Stomach (tissue), 9 donors: ENCODE measurements around the gene MBNL2. TPM values are rescaled to one million over a fixed set of nuclear protein-coding genes. Genes with fewer than 3 reads are reported as not detected.

Experiments
- DNase-seq, 2 donors: peaks; one replicate each; pipeline versions ENCODE4 v3.0.0 to v3.0.0-alpha.2; 2013 to 2019
- H3K27ac ChIP-seq, 5 donors: fragments of 200-600 bp in 4 of 5; sonication (generic) in 4 of 5; one replicate each; pipeline ENCODE4 v1.5.1; 2013 to 2019; ENCODE audit warnings: mild to moderate bottlenecking in 1 of 5, moderate library complexity in 1 of 5
- H3K27me3 ChIP-seq, 3 donors: fragments of 200-600 bp; sonication (generic); one replicate each; pipeline ENCODE4 v1.5.1; 2017 to 2019; ENCODE audit warnings: mixed run types in 1 of 3
- H3K36me3 ChIP-seq, 4 donors: fragments of 200-600 bp; sonication (generic); 1 replicate in 3 of 4; 2 replicates in 1 of 4; pipeline ENCODE4 v1.5.1; 2016 to 2019
- H3K4me1 ChIP-seq, 4 donors: fragments of 200-600 bp; sonication (generic); one replicate each; pipeline ENCODE4 v1.5.1; 2016 to 2019
- H3K4me3 ChIP-seq, 4 donors: fragments of 200-600 bp; sonication (generic) in 3 of 4; one replicate each; pipeline ENCODE4 v1.5.1; 2016 to 2019; ENCODE audit warnings: mild to moderate bottlenecking in 1 of 4
- H3K9me3 ChIP-seq, 4 donors: fragments of 200-600 bp; sonication (generic); one replicate each; pipeline ENCODE4 v1.5.1; 2016 to 2019
- EP300 ChIP-seq: sonication (generic); formaldehyde crosslinking; IDR thresholded peaks from one replicate; pipeline ENCODE4 v1.6.1; 2017; ENCODE audit warnings: antibody characterized with exemption
- POLR2A ChIP-seq, 4 donors: fragments of 450-650 bp; IDR thresholded peaks; one replicate each; pipeline ENCODE4 v1.6.1; 2016; ENCODE audit warnings: antibody characterized with exemption in 4 of 4, control low read depth in 2 of 4, mild to moderate bottlenecking in 1 of 4, moderate library complexity in 1 of 4
- POLR2AphosphoS5 ChIP-seq, 3 donors: sonication (generic); formaldehyde crosslinking; IDR thresholded peaks; one replicate each; pipeline ENCODE4 v1.6.1; 2016; ENCODE audit warnings: antibody characterized with exemption in 3 of 3
- WGBS, 5 donors: extraction: QIAGEN DNeasy Blood & Tissue Kit in 3 of 5; methylation state at CpG; one replicate each; pipeline versions ENCODE4 v1.1.5 to v1.1.7; 2013 to 2018; 5-methylcytosine and 5-hydroxymethylcytosine counted together
- intact Hi-C: fragments of 100-400 bp; cut with DNase I; formaldehyde crosslinking; loops from one replicate; pipeline ENCODE4 v1.15.1; 2023; ENCODE audit warnings: low total_unique reads
- polyA plus RNA-seq, 3 donors: library from polyadenylated mRNA; stranded (reverse); fragments of 200-250 nt; gene quantifications; one replicate each; pipeline ENCODE4 v1.2.3, GENCODE V29; 2013
- total RNA-seq, 5 donors: library from RNA; depleted of rRNA; stranded (reverse); fragments of >200 nt; gene quantifications; one replicate each; pipeline versions ENCODE4 v1.1.0 to v1.2.3, GENCODE V29; 2014 to 2016
- TF ChIP-seq, protein P1 (sequence below), 7 experiments: fragments of 450-650 bp in 4 of 7; fragments of 200-600 bp in 3 of 7; sonication (generic) in 3 of 7; IDR thresholded peaks; one replicate each; pipeline ENCODE4 v1.5.1; 2016 to 2019; ENCODE audit warnings: antibody characterized with exemption in 7 of 7, control low read depth in 2 of 7, mild to moderate bottlenecking in 1 of 7
- donor health status: healthy with polysubstance abuse.
- donor health status: Bipolar disorder and iron deficiency.
- donor health status: healthy.

The MBNL2 gene
- total and polyA plus RNA-seq, 8 donors, result 8.3 to 74.5 (median 25.6) TPM

DNA sequence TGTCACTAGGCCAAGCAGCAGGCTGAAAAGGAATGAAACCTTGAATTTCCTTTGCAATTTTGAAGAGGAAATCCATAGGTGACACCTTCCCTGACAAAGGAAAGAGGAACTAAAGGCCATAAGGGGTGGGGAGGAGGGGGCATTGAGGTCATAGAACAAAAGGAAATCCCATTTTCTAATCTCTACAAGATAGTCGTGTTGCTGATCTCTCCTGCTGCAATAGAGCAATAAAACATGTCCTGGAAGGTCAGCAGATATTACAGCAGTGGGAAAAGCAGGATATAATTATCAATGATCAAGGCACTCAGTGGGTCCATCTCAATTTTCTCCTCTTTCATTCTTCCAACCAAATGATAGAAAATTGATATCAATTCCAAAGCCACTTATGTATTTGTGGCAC is 191.6 kb downstream of the MBNL2 start:
- Histone ChIP-seq H3K4me1 (no peaks in the 10 kb centered on the region), H3K27ac (no peak overlapping the region), H3K36me3 (no peaks in the 10 kb centered on the region), H3K27me3 (no peaks in the 10 kb centered on the region), H3K4me3 (no peak overlapping the region), H3K9me3 (no peaks in the 10 kb centered on the region)
- intact Hi-C loops, result no loop called here
- WGBS, 5 donors, result 16 to 29% (median 19%) methylated on average over 1 of the region's 1 CpG
- no peak for DNase-seq
- no peak for TF ChIP-seq POLR2AphosphoS5 (IDR thresholded peaks at IDR 0.05)
- TF ChIP-seq, protein P1, sequence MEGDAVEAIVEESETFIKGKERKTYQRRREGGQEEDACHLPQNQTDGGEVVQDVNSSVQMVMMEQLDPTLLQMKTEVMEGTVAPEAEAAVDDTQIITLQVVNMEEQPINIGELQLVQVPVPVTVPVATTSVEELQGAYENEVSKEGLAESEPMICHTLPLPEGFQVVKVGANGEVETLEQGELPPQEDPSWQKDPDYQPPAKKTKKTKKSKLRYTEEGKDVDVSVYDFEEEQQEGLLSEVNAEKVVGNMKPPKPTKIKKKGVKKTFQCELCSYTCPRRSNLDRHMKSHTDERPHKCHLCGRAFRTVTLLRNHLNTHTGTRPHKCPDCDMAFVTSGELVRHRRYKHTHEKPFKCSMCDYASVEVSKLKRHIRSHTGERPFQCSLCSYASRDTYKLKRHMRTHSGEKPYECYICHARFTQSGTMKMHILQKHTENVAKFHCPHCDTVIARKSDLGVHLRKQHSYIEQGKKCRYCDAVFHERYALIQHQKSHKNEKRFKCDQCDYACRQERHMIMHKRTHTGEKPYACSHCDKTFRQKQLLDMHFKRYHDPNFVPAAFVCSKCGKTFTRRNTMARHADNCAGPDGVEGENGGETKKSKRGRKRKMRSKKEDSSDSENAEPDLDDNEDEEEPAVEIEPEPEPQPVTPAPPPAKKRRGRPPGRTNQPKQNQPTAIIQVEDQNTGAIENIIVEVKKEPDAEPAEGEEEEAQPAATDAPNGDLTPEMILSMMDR (IDR thresholded peaks at IDR 0.05), result no peak
- no peak for TF ChIP-seq EP300
- no peak for TF ChIP-seq POLR2A (IDR thresholded peaks at IDR 0.05)

DNA sequence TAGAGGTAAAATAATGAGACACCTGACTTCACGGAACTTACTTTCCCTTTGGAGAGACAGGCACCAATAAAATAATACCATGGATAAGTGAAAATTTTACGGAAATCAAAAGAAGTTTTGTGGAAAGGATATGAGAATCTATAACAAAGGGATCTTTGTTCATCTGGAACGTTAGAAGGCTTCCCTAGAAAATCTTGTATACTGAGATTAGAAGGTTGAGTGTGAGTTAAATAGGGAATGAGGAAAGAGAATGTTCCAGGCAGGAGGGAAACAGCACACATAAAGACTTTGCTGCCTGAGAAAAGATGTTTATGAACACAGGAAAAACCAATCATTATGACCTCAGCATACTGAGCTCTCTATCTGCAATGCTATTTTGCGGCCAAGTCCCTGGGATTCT is 192.3 kb downstream of the MBNL2 start:
- H3K27me3 ChIP-seq, result no peaks in the 10 kb centered on the region
- no peaks in the 10 kb centered on the region for H3K36me3 ChIP-seq
- H3K9me3 ChIP-seq, result no peaks in the 10 kb centered on the region
- no peak overlapping the region for H3K27ac ChIP-seq
- intact Hi-C loops, result no loop called here
- 56 to 65% (median 61%) methylated on average over 4 of the region's 4 CpGs for WGBS, 5 donors
- no peak overlapping the region for H3K4me3 ChIP-seq
- no peak for DNase-seq
- TF ChIP-seq POLR2AphosphoS5 (IDR thresholded peaks at IDR 0.05), result no peak
- no peak for TF ChIP-seq EP300
- no peak for TF ChIP-seq POLR2A (IDR thresholded peaks at IDR 0.05)
- H3K4me1 ChIP-seq, result no peaks in the 10 kb centered on the region

DNA sequence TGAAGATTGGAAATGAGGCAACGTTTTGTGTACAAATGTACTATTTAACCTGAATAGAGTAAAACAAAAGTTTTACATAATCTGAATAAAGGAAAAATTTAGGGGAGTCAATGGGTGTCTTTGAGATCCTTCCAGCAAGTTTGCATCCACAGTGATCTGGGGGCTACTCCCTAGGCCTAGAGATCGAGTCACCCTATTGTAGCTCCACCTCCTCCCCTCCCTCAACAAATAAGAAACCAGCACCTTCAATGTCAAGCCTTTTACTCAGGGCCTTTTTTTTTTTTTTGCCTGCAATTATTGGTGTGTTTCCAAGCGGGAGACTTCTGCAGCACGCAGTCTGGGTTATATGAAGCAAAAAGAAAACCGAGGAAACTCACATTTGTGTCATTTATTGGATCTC is 195.6 kb downstream of the MBNL2 start:
- intact Hi-C loops, result no loop called here
- Histone ChIP-seq H3K4me1 (no peaks in the 10 kb centered on the region), H3K27me3 (no peaks in the 10 kb centered on the region), H3K4me3 (no peak overlapping the region), H3K9me3 (no peaks in the 10 kb centered on the region), H3K36me3 (no peaks in the 10 kb centered on the region), H3K27ac (no peak overlapping the region)
- no peak for DNase-seq
- WGBS, 5 donors, result 41 to 54% (median 49%) methylated on average over 5 of the region's 5 CpGs
- TF ChIP-seq, protein P1 (IDR thresholded peaks at IDR 0.05), result no peak
- TF ChIP-seq EP300 (no peak), POLR2AphosphoS5 (IDR thresholded peaks at IDR 0.05) (no peak), POLR2A (IDR thresholded peaks at IDR 0.05) (no peak)

DNA sequence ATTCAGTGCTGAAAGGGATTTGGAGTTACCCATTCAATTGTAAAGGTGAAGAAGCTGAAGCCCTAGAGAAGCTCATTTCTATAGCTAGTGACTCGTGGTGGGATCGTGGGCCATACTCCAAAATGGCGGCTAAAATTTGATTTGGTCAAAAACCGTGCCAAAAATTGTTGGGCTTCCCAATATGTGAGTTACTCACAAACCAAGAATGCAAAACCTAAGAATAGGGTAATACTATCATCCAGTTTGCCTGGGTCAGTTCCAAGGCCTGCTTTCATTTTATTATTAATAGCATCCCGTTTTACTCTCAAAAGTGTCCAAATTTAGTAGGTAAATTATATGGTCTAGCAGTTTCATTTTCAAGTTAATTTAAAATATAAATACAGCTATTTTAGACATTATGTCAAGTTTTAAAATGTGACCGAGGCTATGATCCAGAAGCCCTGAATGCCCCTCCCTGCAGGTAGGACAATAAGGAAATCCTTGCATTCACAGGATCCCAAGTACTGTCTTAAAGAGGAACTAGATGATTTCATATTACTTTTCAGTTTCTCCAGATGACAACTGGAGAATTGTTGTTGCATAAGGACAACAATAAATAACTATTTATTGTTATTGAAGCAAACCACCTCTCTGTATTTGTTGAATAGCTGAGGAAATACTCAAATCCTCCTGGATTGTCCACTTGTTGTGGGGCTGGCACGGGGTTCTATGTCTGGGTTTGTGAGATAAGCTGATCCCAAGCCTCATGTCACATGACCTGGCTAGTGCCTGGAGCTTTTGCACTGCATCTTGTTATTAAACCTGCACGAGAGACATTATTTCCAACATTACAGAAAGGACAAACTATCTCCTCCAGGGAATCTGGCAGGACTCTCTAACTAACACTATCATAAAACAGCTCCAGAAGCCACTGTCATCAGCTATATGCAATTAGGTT is 200.3 kb downstream of the MBNL2 start:
- DNase-seq, result no peak
- TF ChIP-seq, protein P1 (IDR thresholded peaks at IDR 0.05), result no peak
- no peak for TF ChIP-seq POLR2AphosphoS5 (IDR thresholded peaks at IDR 0.05)
- TF ChIP-seq POLR2A (IDR thresholded peaks at IDR 0.05), result no peak
- TF ChIP-seq EP300, result no peak
- Histone ChIP-seq H3K27me3 (no peaks in the 10 kb centered on the region), H3K27ac (no peak overlapping the region), H3K9me3 (no peaks in the 10 kb centered on the region), H3K4me3 (no peak overlapping the region), H3K36me3 (no peaks in the 10 kb centered on the region), H3K4me1 (no peaks in the 10 kb centered on the region)
- WGBS, 5 donors, result 77 to 84% (median 80%) methylated on average over 8 of the region's 8 CpGs
- intact Hi-C loops, result no loop called here
